HepG2 (cell line): ENCODE results near the gene CAPN9. TPM values are rescaled to one million over a fixed set of nuclear protein-coding genes. Genes with fewer than 3 reads are reported as not detected.

Source experiments
- AGO2 ChIP-seq: fragments of 200-400 bp; formaldehyde crosslinking; optimal IDR thresholded peaks from 2 replicates; pipeline ENCODE3; 2017; ENCODE audit warnings: mild to moderate bottlenecking, low read depth, low read length, moderate library complexity
- ARHGAP35 ChIP-seq: sonication (generic); formaldehyde crosslinking; IDR thresholded peaks from 2 replicates; pipeline ENCODE4 v1.9.0; 2022; ENCODE audit warnings: mild to moderate bottlenecking, inconsistent platforms, moderate library complexity, missing genetic modification reagents, borderline replicate concordance
- ATF6 ChIP-seq: sonication (generic); formaldehyde crosslinking; conservative IDR thresholded peaks from 2 replicates; pipeline ENCODE4 v1.4.0; 2020; ENCODE audit warnings: missing genetic modification reagents
- FOXJ3 ChIP-seq: sonication (generic); formaldehyde crosslinking; IDR thresholded peaks from 2 replicates; pipeline ENCODE4 v1.4.0; 2020; ENCODE audit warnings: missing genetic modification reagents, mild to moderate bottlenecking, borderline replicate concordance
- HNF1B ChIP-seq: sonication (generic); formaldehyde crosslinking; IDR thresholded peaks from 2 replicates; pipeline ENCODE4 v1.5.1; 2020; ENCODE audit warnings: mild to moderate bottlenecking, moderate library complexity, missing genetic modification reagents
- IRX3 ChIP-seq: sonication (generic); formaldehyde crosslinking; IDR thresholded peaks from 2 replicates; pipeline ENCODE4 v1.8.1; 2023; ENCODE audit warnings: mild to moderate bottlenecking, low read depth, missing genetic modification reagents, borderline replicate concordance
- JUN ChIP-seq: sonication (generic); formaldehyde crosslinking; IDR thresholded peaks from 2 replicates; pipeline ENCODE4 v1.4.0; 2020; ENCODE audit warnings: mild to moderate bottlenecking, missing genetic modification reagents
- KDM2A ChIP-seq: sonication (generic); formaldehyde crosslinking; IDR thresholded peaks from 2 replicates; pipeline ENCODE4 v1.4.0; 2020; ENCODE audit warnings: low read depth, missing genetic modification reagents, borderline replicate concordance
- WIZ ChIP-seq: sonication (generic); formaldehyde crosslinking; IDR thresholded peaks from 2 replicates; pipeline ENCODE4 v1.5.1; 2020; ENCODE audit warnings: mild to moderate bottlenecking, missing genetic modification reagents
- ZBTB38 ChIP-seq: sonication (generic); formaldehyde crosslinking; IDR thresholded peaks from 2 replicates; pipeline ENCODE4 v1.5.1; 2020; ENCODE audit warnings: mild to moderate bottlenecking, missing genetic modification reagents
- ZBTB4 ChIP-seq: sonication (generic); formaldehyde crosslinking; IDR thresholded peaks from 2 replicates; pipeline ENCODE4 v1.4.0; 2020; ENCODE audit warnings: missing genetic modification reagents, mild to moderate bottlenecking, borderline replicate concordance
- ZNF512B ChIP-seq: sonication (generic); formaldehyde crosslinking; IDR thresholded peaks from 2 replicates; pipeline ENCODE4 v1.5.1; 2020; ENCODE audit warnings: missing genetic modification reagents, mild to moderate bottlenecking, borderline replicate concordance
- ZNF572 ChIP-seq: sonication (generic); formaldehyde crosslinking; IDR thresholded peaks from 2 replicates; pipeline ENCODE4 v1.5.1; 2020; ENCODE audit warnings: mild to moderate bottlenecking, missing genetic modification reagents
- ZNF598 ChIP-seq: sonication (generic); formaldehyde crosslinking; IDR thresholded peaks from 2 replicates; pipeline ENCODE4 v1.5.1; 2020; ENCODE audit warnings: mild to moderate bottlenecking, missing genetic modification reagents, borderline replicate concordance
- ZNF614 ChIP-seq: IDR thresholded peaks from 2 replicates; pipeline ENCODE4 v1.6.1; 2018; ENCODE audit warnings: missing biosample characterization, missing genetic modification reagents, inconsistent platforms, borderline replicate concordance
- ZNF740 ChIP-seq: sonication (generic); formaldehyde crosslinking; IDR thresholded peaks from 2 replicates; pipeline ENCODE4 v1.4.0; 2020; ENCODE audit warnings: missing genetic modification reagents
- ZNF792 ChIP-seq: IDR thresholded peaks from 2 replicates; pipeline ENCODE4 v1.6.1; 2016
- polyA plus RNA-seq, 8 experiments: library from polyadenylated mRNA; depleted of rRNA in 3 of 8; stranded (reverse) in 7 of 8; unstranded in 1 of 8; fragments of >200 nt; fragmentation: Illumina TruSeq in 4 of 8; extraction: Trizol in 4 of 8; gene quantifications; 2 replicates each; pipeline versions ENCODE4 v1.2.1 to v1.2.3, GENCODE V29; 2011 to 2016; ENCODE audit warnings: low read depth in 4 of 8, missing spikeins in 1 of 8, mixed read lengths in 1 of 8; ENCODE audit not compliant: insufficient read depth in 1 of 8
- total RNA-seq, 5 experiments: library from RNA; depleted of rRNA; stranded (reverse); fragments of >200 nt; fragmentation: Illumina TruSeq; extraction: Trizol; gene quantifications; 2 replicates each; pipeline ENCODE4 v1.2.3, GENCODE V29; 2016; ENCODE audit warnings: low read depth in 1 of 5

The CAPN9 gene
- total and polyA plus RNA-seq, 2 of the 13 experiments (the other 11 are each of a cell fraction or from before 2014, with no cell fraction given), result 0.04 to 0.31 TPM

- TF ChIP-seq ZNF512B (CRISPR knock-in tag) (0 out of 2 replicates have a peak, but pooled peaks have one; percentile 61), KDM2A (CRISPR knock-in tag) (0 out of 2 replicates have a peak, but pooled peaks have one; percentile 15), ZNF792 (no peak), ZNF598 (CRISPR knock-in tag) (0 out of 2 replicates have a peak, but pooled peaks have one; percentile 14), ZBTB4 (CRISPR knock-in tag) (no peak; the same call in 1 of the 2 replicates), ZNF614 (CRISPR knock-in tag) (peak; percentile 19; the same call in 1 of the 2 replicates), AGO2 (peak; percentile 95), ARHGAP35 (CRISPR knock-in tag) (0 out of 2 replicates have a peak, but pooled peaks have one; percentile 11), ZNF572 (CRISPR knock-in tag) (no peak), ZBTB38 (CRISPR knock-in tag) (peak; percentile 88), FOXJ3 (CRISPR knock-in tag) (no peak), HNF1B (no peak), WIZ (CRISPR knock-in tag) (peak; percentile 87; the same call in 1 of the 2 replicates), ATF6 (CRISPR knock-in tag) (no peak), ZNF740 (CRISPR knock-in tag) (peak; percentile 37; the same call in 1 of the 2 replicates), JUN (no peak), IRX3 (CRISPR knock-in tag) (no peak)
These were observed 43.4 kb upstream of the CAPN9 start (continued) for GRCh38 chr1:230703679-230704385.
